B cell (primary cell): ENCODE measurements around the gene DYNC2I2. TPM values are rescaled to one million over a fixed set of nuclear protein-coding genes. Genes with fewer than 3 reads are reported as not detected.
A peak's percentile ranks its signal among the peaks of the same experiment; 100 is the strongest.

Experiments used
- ATAC-seq: fragments of 200-7000 bp; cut with Tn5 transposase; one replicate; pipeline ENCODE4 v1.10.0; 2021; ENCODE audit warnings: low read depth, mild to moderate bottlenecking, moderate number of reproducible peaks, moderate library complexity
- CTCF ChIA-PET: fragments of 350-600 bp; sonication (Branson Sonifier 250); formaldehyde crosslinking; loops from one replicate; lab custom pipeline; 2021; ENCODE audit warnings: antibody characterized with exemption, inconsistent platforms; lab: Charles Lee
- POLR2A ChIA-PET: fragments of 350-600 bp; sonication (Branson Sonifier 250); formaldehyde crosslinking; loops from one replicate; lab custom pipeline; 2021; ENCODE audit warnings: antibody characterized with exemption; lab: Charles Lee
- DNase-seq: peaks from one replicate; pipeline ENCODE4 v3.0.0; 2013
- H2AFZ ChIP-seq: 2 replicates; pipeline ENCODE4 v1.6.1; 2012; ENCODE audit warnings: mild to moderate bottlenecking, low read depth, low read length; ENCODE audit not compliant: insufficient read depth, poor library complexity, severe bottlenecking
- H3K27ac ChIP-seq, 2 donors: 1 replicate in 1 of 2; 2 replicates in 1 of 2; pipeline ENCODE4 v1.5.1; 2012 to 2013; ENCODE audit warnings: low read length in 2 of 2, mild to moderate bottlenecking in 2 of 2, moderate library complexity in 1 of 2
- H3K27me3 ChIP-seq, 4 experiments: fragments of 200-600 bp in 1 of 4; sonication (generic) in 1 of 4; replicated peaks in 1 of 4; 1 replicate in 2 of 4; 2 replicates in 2 of 4; pipeline versions ENCODE4 v1.6.1 to v1.7.0; 2013 to 2016; ENCODE audit warnings: low read length in 3 of 4, mild to moderate bottlenecking in 2 of 4, mixed read lengths in 1 of 4, moderate library complexity in 1 of 4; ENCODE audit not compliant: insufficient read depth in 4 of 4, control insufficient read depth in 3 of 4; ENCODE audit errors: control extremely low read depth in 1 of 4
- H3K36me3 ChIP-seq, 2 experiments: replicated peaks in 1 of 2; 1 replicate in 1 of 2; 2 replicates in 1 of 2; pipeline versions ENCODE4 v1.6.1 to v1.7.1; 2013; ENCODE audit warnings: low read length in 1 of 2; ENCODE audit not compliant: insufficient read depth in 2 of 2, control insufficient read depth in 1 of 2; ENCODE audit errors: control extremely low read depth in 1 of 2, extremely low read depth in 1 of 2
- H3K4me1 ChIP-seq, 2 donors: fragments of 200-600 bp in 1 of 2; sonication (generic) in 1 of 2; 1 replicate in 1 of 2; 2 replicates in 1 of 2; pipeline versions ENCODE4 v1.5.1 to v1.6.1; 2013 to 2017; ENCODE audit warnings: low read length in 2 of 2; ENCODE audit not compliant: control insufficient read depth in 2 of 2, insufficient read depth in 2 of 2
- H3K4me2 ChIP-seq: replicated peaks from 2 replicates; pipeline ENCODE3; 2012; ENCODE audit warnings: mild to moderate bottlenecking, low read depth, low read length; ENCODE audit not compliant: poor library complexity, severe bottlenecking
- H3K4me3 ChIP-seq, 5 experiments: fragments of 200-600 bp in 1 of 5; sonication (generic) in 1 of 5; 1 replicate in 3 of 5; 2 replicates in 2 of 5; pipeline versions ENCODE4 v1.5.1 to v1.7.0; 2011 to 2016; ENCODE audit warnings: low read length in 4 of 5, mild to moderate bottlenecking in 4 of 5, low read depth in 2 of 5, control low read depth in 1 of 5, moderate library complexity in 1 of 5; ENCODE audit not compliant: insufficient read depth in 1 of 5; ENCODE audit errors: control extremely low read depth in 1 of 5, extremely low read depth in 1 of 5
- H3K79me2 ChIP-seq: fragments of 200-600 bp; sonication (generic); one replicate; pipeline ENCODE4 v1.6.0; 2016; ENCODE audit warnings: low read length; ENCODE audit not compliant: control insufficient read depth, insufficient read depth
- H3K9ac ChIP-seq: fragments of 200-600 bp; sonication (generic); 2 replicates; pipeline ENCODE4 v1.6.1; 2017; ENCODE audit warnings: mild to moderate bottlenecking, low read length, moderate library complexity
- H3K9me3 ChIP-seq, 3 donors: one replicate each; pipeline versions ENCODE4 v1.6.1 to v1.7.1; 2013; ENCODE audit warnings: low read length in 2 of 3; ENCODE audit not compliant: control insufficient read depth in 2 of 3, insufficient read depth in 1 of 3; ENCODE audit errors: control extremely low read depth in 1 of 3
- H4K20me1 ChIP-seq: 2 replicates; pipeline ENCODE4 v1.6.0; 2012; ENCODE audit warnings: mild to moderate bottlenecking, low read length; ENCODE audit not compliant: insufficient read depth, control insufficient read depth, poor library complexity, severe bottlenecking
- H3K27ac Mint-ChIP-seq: one replicate; pipeline ENCODE4 v1.8.0; 2021; ENCODE audit warnings: mixed read lengths
- H3K27me3 Mint-ChIP-seq: one replicate; pipeline ENCODE4 v1.8.0; 2021; ENCODE audit warnings: mixed read lengths
- H3K4me1 Mint-ChIP-seq: one replicate; pipeline ENCODE4 v1.8.0; 2021; ENCODE audit warnings: mixed read lengths
- H3K4me3 Mint-ChIP-seq: one replicate; pipeline ENCODE4 v1.8.0; 2021; ENCODE audit warnings: mixed read lengths
- H3K9me3 Mint-ChIP-seq: one replicate; pipeline ENCODE4 v1.8.0; 2022; ENCODE audit warnings: mixed read lengths; ENCODE audit not compliant: insufficient read depth
- CTCF ChIP-seq: fragments of 200-600 bp; IDR thresholded peaks from one replicate; pipeline ENCODE4 v1.8.0; 2022; ENCODE audit warnings: antibody characterized with exemption, mild to moderate bottlenecking
- EZH2 ChIP-seq: IDR thresholded peaks from 2 replicates; pipeline ENCODE4 v1.6.1; 2012; ENCODE audit warnings: borderline replicate concordance, low read depth, mild to moderate bottlenecking, moderate library complexity, low read length; ENCODE audit not compliant: insufficient read depth, poor library complexity, severe bottlenecking
- WGBS: methylation state at CpG from one replicate; pipeline ENCODE4 v1.1.5; 2013; ENCODE audit warnings: missing lambda C conversion rate; ENCODE audit not compliant: insufficient coverage; 5-methylcytosine and 5-hydroxymethylcytosine counted together
- intact Hi-C: fragments of 100-400 bp; cut with micrococcal nuclease; formaldehyde crosslinking; loops from one replicate; pipeline ENCODE4 v1.10.0; 2022
- polyA plus RNA-seq: library from polyadenylated mRNA; depleted of rRNA; stranded (reverse); fragments of >200 nt; gene quantifications from 2 replicates; pipeline ENCODE4 v1.2.3, GENCODE V29; 2012
- total RNA-seq, 2 donors: library from RNA; stranded (reverse); fragments of 120-200 nt in 1 of 2; gene quantifications; 1 replicate in 1 of 2; 2 replicates in 1 of 2; pipeline versions ENCODE4 v1.2.3 to v1.2.4, GENCODE V29; 2013 to 2022

DYNC2I2 gene
- total and polyA plus RNA-seq, 2 donors (not counting 1 experiment from before 2014, with no cell fraction given): 76.6 to 109 TPM

GRCh38 chr9:128685636-128686489 lies 29.2 kb upstream of the DYNC2I2 start:
- Histone ChIP-seq H3K9me3 (peaks cover 0 to 11% (median 0%) of the 10 kb centered on the region in 3 donors), H3K36me3 (peaks cover 0 to 6% of the 10 kb centered on the region in 2 experiments), H3K4me3 (peak overlapping the region; percentile 41 to 99 (median 85)), H3K27me3 (no peaks in the 10 kb centered on the region), H3K4me1 (peaks cover 50 to 73% of the 10 kb centered on the region in 2 donors), H3K9ac (peak overlapping the region; percentile 94), H4K20me1 (peaks cover 18% of the 10 kb centered on the region), H3K4me2 (peak overlapping the region; percentile 93), H3K79me2 (peaks cover 78% of the 10 kb centered on the region), H2AFZ (peak overlapping the region; percentile 73), H3K27ac (peak overlapping the region; percentile 94)
- 33% methylated on average over 10 of the region's 17 CpGs for WGBS
- TF ChIP-seq EZH2: no peak
- TF ChIP-seq CTCF: no peak
- H3K27ac Mint-ChIP-seq: peak overlapping the region; percentile 96
- H3K4me1 Mint-ChIP-seq: peaks cover 59% of the 10 kb centered on the region
- no peaks in the 10 kb centered on the region for H3K9me3 Mint-ChIP-seq
- ChIA-PET CTCF (interaction anchor here (1.5 kb wide), 1 partner anchor 9 kb away, joined by 4 read pairs; no protein-coding TSS in a partner anchor), POLR2A (interaction anchor here (0.7 to 1.8 kb wide), 3 partner anchors 10 to 41 kb away, joined by 3 to 7 read pairs (median 5); partner anchors contain the start of gene DYNC2I2)
- DNase-seq: peak; percentile 67
- H3K4me3 Mint-ChIP-seq: peak overlapping the region; percentile 98
- intact Hi-C loops: loop anchor here (2.0 to 5.0 kb wide), 3 partner anchors 39 to 261 kb away; partner anchors contain the start of genes DOLK, NUP188 and ODF2
- ATAC-seq: no peak
- H3K27me3 Mint-ChIP-seq: no peaks in the 10 kb centered on the region
